Ascending aorta (tissue), 2 donors: Measurements from ENCODE around the gene MTHFD2L. TPM values are rescaled to one million over a fixed set of nuclear protein-coding genes. Genes with fewer than 3 reads are reported as not detected.

ENCODE experiments used
- DNase-seq, 2 donors: peaks; one replicate each; pipeline ENCODE4 v3.0.0-alpha.2; 2019; ENCODE audit warnings: low spot score in 2 of 2
- H3K27ac ChIP-seq, 2 donors: fragments of 200-600 bp; sonication (generic); one replicate each; pipeline ENCODE4 v1.5.1; 2016 to 2017; ENCODE audit warnings: mild to moderate bottlenecking in 1 of 2
- H3K27me3 ChIP-seq: fragments of 200-600 bp; sonication (generic); one replicate; pipeline ENCODE4 v1.5.1; 2017
- H3K36me3 ChIP-seq, 2 donors: fragments of 200-600 bp; sonication (generic); one replicate each; pipeline ENCODE4 v1.5.1; 2016
- H3K4me1 ChIP-seq, 2 donors: fragments of 200-600 bp; sonication (generic); one replicate each; pipeline ENCODE4 v1.5.1; 2016 to 2017; ENCODE audit warnings: mild to moderate bottlenecking in 1 of 2
- H3K4me3 ChIP-seq, 2 donors: fragments of 200-600 bp; sonication (generic); one replicate each; pipeline ENCODE4 v1.5.1; 2016 to 2017; ENCODE audit warnings: mild to moderate bottlenecking in 1 of 2
- H3K9me3 ChIP-seq, 2 donors: fragments of 200-600 bp; sonication (generic); one replicate each; pipeline ENCODE4 v1.5.1; 2016
- intact Hi-C: fragments of 100-400 bp; cut with DNase I; formaldehyde crosslinking; loops from one replicate; pipeline ENCODE4 v1.15.1; 2023
- total RNA-seq: library from RNA; depleted of rRNA; stranded (reverse); fragments of >200 nt; gene quantifications from one replicate; pipeline ENCODE4 v1.1.0, GENCODE V29; 2016
- TF ChIP-seq, protein P1 (sequence below), 3 experiments: fragments of 200-600 bp in 2 of 3; fragments of 450-650 bp in 1 of 3; sonication (generic) in 2 of 3; IDR thresholded peaks; one replicate each; pipeline ENCODE4 v1.5.1; 2016 to 2019; ENCODE audit warnings: antibody characterized with exemption in 3 of 3, mild to moderate bottlenecking in 1 of 3, moderate library complexity in 1 of 3

The MTHFD2L gene
- total RNA-seq, 1 donor from 2014 or later = not detected

DNA sequence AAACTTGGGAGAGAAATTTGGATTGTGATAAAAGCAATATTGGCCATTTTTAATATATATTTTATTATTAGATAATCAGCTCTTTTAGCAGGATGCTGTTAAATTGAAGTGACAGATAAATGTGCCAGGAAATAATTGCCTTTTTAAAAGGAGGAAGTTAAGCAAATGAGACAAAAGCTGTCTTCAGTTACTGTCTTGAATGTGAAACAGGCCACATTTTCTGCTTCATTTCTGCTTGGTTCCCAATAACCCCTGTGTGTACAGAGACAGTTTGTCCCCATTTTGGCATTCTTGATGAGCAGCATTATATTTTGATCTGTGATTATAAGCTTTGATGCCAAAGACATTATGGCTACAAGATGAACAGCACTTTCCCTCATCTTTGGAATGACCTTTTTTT is 151.3 kb downstream of the MTHFD2L start:
- intact Hi-C loops = no loop called here

DNA sequence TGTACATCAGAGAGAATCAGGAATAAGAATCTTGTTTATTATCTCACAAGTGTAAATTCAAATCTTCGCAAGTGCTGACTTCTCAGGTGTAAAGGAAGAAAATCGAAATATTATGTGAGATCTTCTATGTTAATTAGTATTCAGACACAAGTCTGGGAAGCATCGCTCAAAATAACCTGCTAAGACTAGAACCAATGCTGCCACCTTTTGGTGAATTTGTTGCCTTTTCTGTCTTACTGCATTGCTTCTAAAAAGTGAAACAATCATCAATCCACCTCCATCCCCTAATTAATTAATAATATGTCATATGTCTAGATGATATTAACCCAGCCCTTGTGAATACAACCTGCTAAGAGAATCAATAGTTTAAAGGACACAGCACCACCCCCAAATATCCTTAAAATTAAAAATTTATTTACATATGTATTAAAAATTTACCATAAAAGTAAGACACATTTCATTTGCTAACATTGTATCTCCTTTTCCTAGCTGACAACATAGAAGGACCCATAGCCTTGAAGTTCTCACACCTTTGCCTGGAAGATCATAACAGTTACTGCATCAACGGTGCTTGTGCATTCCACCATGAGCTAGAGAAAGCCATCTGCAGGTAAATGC is 153.9 kb downstream of the MTHFD2L start:
- no peaks in the 10 kb centered on the region for H3K9me3 ChIP-seq
- intact Hi-C loops = loop anchor here (2.0 kb wide), 1 partner anchor 123 kb away; no protein-coding TSS in a partner anchor
- H3K27ac ChIP-seq = no peak overlapping the region
- no peaks in the 10 kb centered on the region for H3K27me3 ChIP-seq
- H3K4me3 ChIP-seq = no peak overlapping the region
- no peaks in the 10 kb centered on the region for H3K4me1 ChIP-seq
- no peak for DNase-seq
- TF ChIP-seq, protein P1, sequence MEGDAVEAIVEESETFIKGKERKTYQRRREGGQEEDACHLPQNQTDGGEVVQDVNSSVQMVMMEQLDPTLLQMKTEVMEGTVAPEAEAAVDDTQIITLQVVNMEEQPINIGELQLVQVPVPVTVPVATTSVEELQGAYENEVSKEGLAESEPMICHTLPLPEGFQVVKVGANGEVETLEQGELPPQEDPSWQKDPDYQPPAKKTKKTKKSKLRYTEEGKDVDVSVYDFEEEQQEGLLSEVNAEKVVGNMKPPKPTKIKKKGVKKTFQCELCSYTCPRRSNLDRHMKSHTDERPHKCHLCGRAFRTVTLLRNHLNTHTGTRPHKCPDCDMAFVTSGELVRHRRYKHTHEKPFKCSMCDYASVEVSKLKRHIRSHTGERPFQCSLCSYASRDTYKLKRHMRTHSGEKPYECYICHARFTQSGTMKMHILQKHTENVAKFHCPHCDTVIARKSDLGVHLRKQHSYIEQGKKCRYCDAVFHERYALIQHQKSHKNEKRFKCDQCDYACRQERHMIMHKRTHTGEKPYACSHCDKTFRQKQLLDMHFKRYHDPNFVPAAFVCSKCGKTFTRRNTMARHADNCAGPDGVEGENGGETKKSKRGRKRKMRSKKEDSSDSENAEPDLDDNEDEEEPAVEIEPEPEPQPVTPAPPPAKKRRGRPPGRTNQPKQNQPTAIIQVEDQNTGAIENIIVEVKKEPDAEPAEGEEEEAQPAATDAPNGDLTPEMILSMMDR (IDR thresholded peaks at IDR 0.05) = peak in 2 of 3 experiments; percentile 39 to 50
- H3K36me3 ChIP-seq = no peaks in the 10 kb centered on the region

More for the DNA sequence above, 151.3 kb downstream of the MTHFD2L start:
- no peak overlapping the region for H3K27ac ChIP-seq
- H3K36me3 ChIP-seq = no peaks in the 10 kb centered on the region
- no peaks in the 10 kb centered on the region for H3K9me3 ChIP-seq
- no peak overlapping the region for H3K4me3 ChIP-seq
- TF ChIP-seq, protein P1 (IDR thresholded peaks at IDR 0.05) = no peak
- H3K4me1 ChIP-seq = no peaks in the 10 kb centered on the region
- no peaks in the 10 kb centered on the region for H3K27me3 ChIP-seq
- no peak for DNase-seq

DNA sequence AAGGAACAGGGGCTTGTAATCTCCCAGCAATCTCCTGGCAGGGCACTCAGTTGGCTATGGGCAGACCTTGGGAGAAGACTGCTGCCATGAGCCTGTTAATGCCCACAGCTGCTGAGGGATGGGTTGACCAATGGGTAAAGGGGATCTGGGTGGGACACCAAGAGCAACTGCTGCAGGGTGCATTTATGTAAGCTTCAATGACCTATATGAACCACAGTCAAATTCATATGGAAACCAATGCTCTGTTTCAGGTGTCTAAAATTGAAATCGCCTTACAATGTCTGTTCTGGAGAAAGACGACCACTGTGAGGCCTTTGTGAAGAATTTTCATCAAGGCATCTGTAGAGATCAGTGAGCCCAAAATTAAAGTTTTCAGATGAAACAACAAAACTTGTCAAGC is 156.4 kb downstream of the MTHFD2L start:
- Histone ChIP-seq H3K27ac (no peak overlapping the region), H3K27me3 (no peaks in the 10 kb centered on the region), H3K36me3 (no peaks in the 10 kb centered on the region), H3K4me3 (no peak overlapping the region), H3K4me1 (no peaks in the 10 kb centered on the region), H3K9me3 (no peaks in the 10 kb centered on the region)
- DNase-seq = no peak
- TF ChIP-seq, protein P1 (IDR thresholded peaks at IDR 0.05) = no peak
- intact Hi-C loops = no loop called here

DNA sequence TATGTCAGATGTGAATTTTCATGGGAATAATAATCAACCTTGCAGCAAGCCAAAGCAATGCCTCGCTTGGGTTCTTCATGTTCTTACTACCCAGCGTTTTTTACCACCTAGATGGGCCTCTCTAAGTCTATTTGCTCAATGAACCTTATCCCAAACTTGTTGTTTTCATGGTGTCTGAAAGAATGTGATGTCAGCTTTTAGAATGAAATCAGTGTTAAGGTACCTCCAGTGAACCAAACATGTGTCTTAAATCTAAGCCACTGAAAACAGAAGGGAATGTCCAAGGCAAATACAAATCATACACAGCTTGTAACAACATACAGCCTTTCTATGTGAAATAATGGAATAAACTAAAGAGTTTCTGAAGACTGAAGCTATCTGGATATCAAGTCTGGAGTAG is 157.0 kb downstream of the MTHFD2L start:
- DNase-seq = no peak
- intact Hi-C loops = no loop called here
- H3K27me3 ChIP-seq = no peaks in the 10 kb centered on the region

DNA sequence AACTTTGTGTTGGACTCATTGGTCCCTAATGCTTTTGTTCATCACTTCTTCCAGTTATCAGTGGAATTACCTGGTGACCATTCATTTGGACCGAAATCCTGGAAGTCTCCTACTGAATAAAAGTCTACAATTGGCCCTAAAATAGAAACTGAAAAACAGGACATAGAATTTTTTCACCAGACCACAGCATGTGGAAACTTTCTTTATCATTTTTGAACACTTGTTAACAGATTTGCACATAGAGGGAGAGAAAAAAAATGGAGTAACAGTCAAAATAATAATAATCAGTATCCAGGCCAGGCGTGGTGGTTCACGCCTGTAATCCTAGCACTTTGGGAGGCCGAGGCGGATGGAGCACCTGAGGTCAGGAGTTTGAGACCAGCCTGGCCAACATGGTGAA is 157.5 kb downstream of the MTHFD2L start:
- intact Hi-C loops = no loop called here
- Histone ChIP-seq H3K4me3 (no peak overlapping the region), H3K4me1 (no peaks in the 10 kb centered on the region), H3K36me3 (no peaks in the 10 kb centered on the region), H3K27me3 (no peaks in the 10 kb centered on the region), H3K27ac (no peak overlapping the region), H3K9me3 (no peaks in the 10 kb centered on the region)
- no peak for DNase-seq
- TF ChIP-seq, protein P1 (IDR thresholded peaks at IDR 0.05) = no peak

More for the DNA sequence above, 157.0 kb downstream of the MTHFD2L start:
- H3K9me3 ChIP-seq = no peaks in the 10 kb centered on the region
- no peak overlapping the region for H3K4me3 ChIP-seq
- H3K36me3 ChIP-seq = no peaks in the 10 kb centered on the region
- TF ChIP-seq, protein P1 (IDR thresholded peaks at IDR 0.05) = no peak
- no peak overlapping the region for H3K27ac ChIP-seq
- no peaks in the 10 kb centered on the region for H3K4me1 ChIP-seq

DNA sequence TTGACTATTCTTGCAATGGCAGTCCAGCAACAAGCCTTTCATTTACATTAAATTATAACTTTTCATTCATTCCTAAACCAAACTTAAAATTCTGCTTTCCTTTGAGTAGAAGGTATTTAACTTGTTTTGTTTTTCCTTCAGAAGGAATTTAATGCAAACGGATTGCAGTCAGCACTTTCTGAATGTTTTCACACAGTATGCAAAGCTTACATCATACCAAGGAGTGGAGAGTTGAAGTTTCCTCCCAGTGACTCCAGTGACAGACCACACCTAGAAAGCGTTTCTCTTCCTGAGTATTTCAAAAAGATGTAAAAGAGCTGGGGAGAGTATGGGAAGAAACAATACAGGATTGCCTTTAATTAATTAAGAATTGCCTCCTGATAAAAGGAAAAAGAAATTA is 158.5 kb downstream of the MTHFD2L start:
- Histone ChIP-seq H3K36me3 (no peaks in the 10 kb centered on the region), H3K4me3 (no peak overlapping the region), H3K27ac (no peak overlapping the region), H3K9me3 (no peaks in the 10 kb centered on the region), H3K4me1 (no peaks in the 10 kb centered on the region), H3K27me3 (no peaks in the 10 kb centered on the region)
- TF ChIP-seq, protein P1 (IDR thresholded peaks at IDR 0.05) = no peak
- no peak for DNase-seq
- intact Hi-C loops = no loop called here
